Gastrocnemius medialis (tissue), 4 donors: ENCODE data around the gene PEMT.

ENCODE experiments used
- CTCF ChIP-seq, 5 experiments: fragments of 450-650 bp in 3 of 5; fragments of 200-600 bp in 2 of 5; sonication (generic) in 2 of 5; IDR thresholded peaks in 4 of 5; conservative IDR thresholded peaks in 1 of 5; 1 replicate in 4 of 5; 2 replicates in 1 of 5; pipeline ENCODE4 v1.5.1; 2016 to 2019; ENCODE audit warnings: antibody characterized with exemption in 5 of 5, mild to moderate bottlenecking in 3 of 5, moderate library complexity in 3 of 5
- POLR2A ChIP-seq, 2 donors: fragments of 450-650 bp; IDR thresholded peaks; one replicate each; pipeline ENCODE4 v1.6.1; 2017; ENCODE audit warnings: antibody characterized with exemption in 2 of 2, mild to moderate bottlenecking in 2 of 2, moderate library complexity in 2 of 2

GRCh38 chr17:17507465-17508011 is 84.0 kb downstream of the PEMT start:
- TF ChIP-seq CTCF (IDR thresholded peaks at IDR 0.05 in 4 of 5, conservative IDR thresholded peaks at IDR 0.05 in 1 of 5) (no peak), POLR2A (IDR thresholded peaks at IDR 0.05) (no peak)
